Glomerular visceral epithelial cell (primary cell): ENCODE data around the gene MARF1.
A peak's percentile ranks its signal among the peaks of the same experiment; 100 is the strongest.
"Not testable (repeated sequence)": the region's sequence is repeated elsewhere in the genome, so short reads cannot be mapped to it uniquely, and the experiment has no call there.

Experiments
- DNase-seq: peaks from one replicate; pipeline ENCODE4 v3.0.0-alpha.2; 2016; ENCODE audit errors: extremely low spot score

MARF1 gene

DNA sequence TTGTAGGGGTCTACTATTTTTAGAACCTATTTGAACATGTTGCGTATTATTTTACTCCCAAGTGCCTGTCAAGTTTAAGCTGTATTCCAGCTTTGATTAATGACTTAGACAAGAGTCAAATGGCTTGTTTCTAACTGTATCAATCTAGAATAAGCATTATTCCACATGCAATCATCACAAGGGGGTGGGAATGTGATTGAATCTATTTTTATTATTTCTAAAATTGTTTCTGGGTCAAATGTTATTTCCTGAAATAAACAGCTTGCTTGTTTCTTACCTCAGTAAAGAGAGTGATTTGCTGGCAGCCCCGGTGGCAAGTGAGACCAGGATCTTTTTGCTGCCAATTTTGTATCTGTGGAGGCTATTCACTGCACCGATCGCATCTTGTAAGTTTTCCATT lies 21.5 kb downstream of the MARF1 start:
- no peak for DNase-seq

GRCh38 chr16:15620611-15621195 lies 22.3 kb downstream of the MARF1 start:
- peak; percentile 16 for DNase-seq

- DNase-seq: peak; percentile 86
Measured at GRCh38 chr16:15618392-15618791, 24.6 kb downstream of the MARF1 start.

- DNase-seq: no peak
Measured at GRCh38 chr16:15617901-15618300, 25.1 kb downstream of the MARF1 start.

GRCh38 chr16:15616475-15617165 lies 26.3 kb downstream of the MARF1 start:
- no peak for DNase-seq

DNA sequence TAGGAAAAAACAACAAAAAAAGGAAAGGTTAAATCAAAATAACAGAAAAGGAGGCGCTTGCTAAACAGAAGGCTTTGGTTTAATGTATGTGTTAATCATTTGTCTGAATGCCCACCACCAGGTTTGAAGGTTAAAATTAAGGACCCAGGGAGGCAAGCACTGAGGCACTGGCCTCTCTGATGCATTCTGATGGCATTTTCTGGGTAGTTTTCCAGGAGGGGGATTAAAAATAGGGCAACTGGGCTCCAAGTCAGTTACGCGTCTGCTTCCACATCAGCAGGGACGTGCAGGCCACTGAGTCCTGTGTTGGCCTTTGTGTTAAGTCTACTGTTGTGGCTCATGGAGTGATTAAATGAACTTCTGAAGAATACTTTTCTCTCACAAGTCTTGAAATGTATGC lies 26.9 kb downstream of the MARF1 start:
- DNase-seq: no peak

GRCh38 chr16:15613676-15614075 lies 29.3 kb downstream of the MARF1 start:
- peak; percentile 26 for DNase-seq

DNA sequence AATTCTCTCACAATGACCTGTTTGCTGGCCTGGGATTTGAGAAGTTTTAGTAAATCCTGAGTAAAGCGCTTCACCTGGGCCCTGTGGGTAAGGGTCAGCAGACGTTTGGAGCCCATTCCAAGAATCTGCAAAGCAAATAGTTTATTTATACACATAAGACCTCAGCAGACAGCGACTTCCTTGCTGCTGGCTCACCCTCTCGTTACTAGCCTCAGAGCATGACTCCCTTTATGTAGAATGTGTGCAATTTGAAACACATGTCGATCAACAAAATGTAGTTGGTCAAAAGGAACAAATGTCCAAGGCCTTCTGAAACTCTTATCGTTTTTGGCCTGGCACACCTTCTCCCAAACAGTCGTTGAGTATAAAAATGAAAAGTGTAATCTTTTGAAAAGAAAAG lies 31.3 kb downstream of the MARF1 start:
- no peak for DNase-seq

DNA sequence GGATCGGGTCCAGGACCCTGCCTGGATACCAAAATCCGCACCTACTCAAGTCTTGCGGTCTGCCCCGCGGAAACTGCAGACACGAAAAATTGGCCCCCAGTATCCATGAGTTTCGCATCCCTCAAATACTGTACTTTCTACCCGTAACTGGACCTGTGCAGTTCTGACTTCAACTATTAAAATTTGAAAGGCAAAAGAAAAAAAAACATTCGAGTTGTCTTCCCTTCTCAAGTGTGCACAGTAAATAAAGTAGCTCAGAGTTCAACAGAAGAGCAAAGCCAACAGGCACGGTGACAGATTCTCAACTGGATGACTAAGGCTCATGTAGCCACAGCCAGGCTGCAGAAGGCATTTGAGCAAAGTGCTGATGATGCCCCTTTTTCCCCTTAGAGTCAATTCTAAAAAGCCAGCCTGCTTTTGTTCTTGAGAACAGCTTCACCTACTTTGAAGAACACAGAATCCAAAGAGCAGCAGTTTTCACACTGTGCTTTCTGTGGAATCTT lies 32.5 kb downstream of the MARF1 start:
- no peak for DNase-seq

DNA sequence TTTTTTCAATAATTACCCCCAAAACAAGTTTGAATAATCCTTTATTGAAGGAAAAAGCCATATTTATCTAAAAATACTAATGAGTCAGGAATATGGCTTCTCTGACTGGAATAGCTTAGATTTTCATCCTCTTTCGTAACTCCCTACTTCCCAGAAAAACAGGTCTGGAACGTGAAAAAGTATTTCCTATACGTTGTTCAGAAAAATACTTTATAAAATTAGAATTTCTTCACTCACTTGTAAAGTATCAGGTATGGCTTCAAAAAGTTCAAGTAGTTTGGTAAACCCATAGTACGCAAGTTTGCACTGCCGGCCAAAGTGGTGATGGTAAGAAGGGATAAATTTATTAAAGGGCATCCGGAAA lies 33.7 kb downstream of the MARF1 start:
- DNase-seq: no peak

- no peak for DNase-seq
Measured at GRCh38 chr16:15608398-15609285, 34.3 kb downstream of the MARF1 start.

DNA sequence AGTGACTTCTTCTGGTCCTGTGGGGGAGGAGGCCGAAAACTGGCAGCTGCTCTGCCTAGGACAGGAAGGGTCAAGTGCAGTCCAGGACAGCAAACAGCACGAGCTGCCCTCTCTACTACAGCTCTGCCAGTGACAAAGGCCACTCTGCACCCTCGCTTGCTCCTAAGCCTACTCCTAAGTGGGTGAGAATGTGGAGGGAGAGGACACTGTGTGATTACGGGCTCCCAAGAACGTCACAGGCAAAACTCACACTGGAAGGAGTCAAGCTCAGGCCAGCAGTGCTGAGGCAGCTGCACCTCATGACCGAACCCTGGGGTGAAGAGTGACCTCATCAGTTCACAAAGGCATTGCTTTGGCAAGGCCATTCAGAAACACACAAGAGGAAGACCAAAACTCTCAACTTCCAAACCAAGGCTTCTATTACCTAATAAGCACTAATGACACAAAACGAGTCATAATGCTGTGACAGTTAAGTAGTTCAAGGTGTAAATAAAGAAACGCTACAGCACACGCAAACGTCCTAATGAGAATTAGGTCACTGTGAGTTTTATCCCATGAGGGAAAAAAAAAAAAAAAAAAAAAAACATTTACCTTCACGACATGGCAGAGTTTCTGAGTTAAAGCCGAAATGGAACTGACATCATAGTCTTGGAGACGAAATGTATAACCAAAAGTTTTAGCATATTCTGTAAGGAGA lies 35.1 kb downstream of the MARF1 start:
- DNase-seq: no peak

DNA sequence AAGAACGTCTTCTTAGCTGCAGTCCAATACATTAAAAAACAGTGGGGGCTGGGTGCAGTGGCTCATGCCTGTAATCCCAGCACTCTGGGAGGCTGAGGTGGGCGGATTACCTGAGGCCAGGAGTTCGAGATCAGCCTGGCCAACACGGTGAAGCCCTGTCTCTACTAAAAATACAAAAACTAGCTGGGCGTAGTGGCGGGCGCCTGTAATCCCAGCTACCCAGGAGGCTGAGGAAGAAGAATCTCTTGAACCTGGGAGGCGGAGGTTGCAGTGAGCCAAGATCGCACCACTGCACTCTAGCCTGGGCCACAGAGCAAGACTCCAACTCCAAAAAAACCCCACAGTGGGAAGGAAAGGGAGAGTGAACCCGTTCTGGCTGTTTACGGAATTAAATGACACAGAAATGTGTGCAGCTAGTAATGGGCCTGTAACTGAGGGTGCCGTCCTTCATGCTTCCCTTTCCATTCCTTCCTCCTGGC lies 35.7 kb downstream of the MARF1 start:
- not testable (repeated sequence) for DNase-seq

- DNase-seq: no peak
Measured at GRCh38 chr16:15606518-15607220, 36.3 kb downstream of the MARF1 start.

GRCh38 chr16:15605839-15606517 lies 37.0 kb downstream of the MARF1 start:
- no peak for DNase-seq

- no peak for DNase-seq
Measured at GRCh38 chr16:15604460-15605440, 38.2 kb downstream of the MARF1 start.

- DNase-seq: no peak
Measured at GRCh38 chr16:15602285-15603044, 40.5 kb downstream of the MARF1 start.

GRCh38 chr16:15601212-15601879 lies 41.6 kb downstream of the MARF1 start:
- DNase-seq: no peak
